GM12878 (cell line): Measurements from ENCODE around the gene MAML3. TPM values are rescaled to one million over a fixed set of nuclear protein-coding genes. Genes with fewer than 3 reads are reported as not detected.

Experiments used
- ATAC-seq: fragments of 200-7000 bp; cut with Tn5 transposase; 3 replicates; pipeline ENCODE4 v1.9.1; 2020; ENCODE audit warnings: mild to moderate bottlenecking, moderate library complexity
- BruUV-seq: library from RNA; stranded (reverse); fragments of 400-500 nt; replicated peaks from 2 replicates; lab custom pipeline; 2021; lab: Mats Ljungman, UMichigan
- CTCF ChIA-PET: fragments of 300-600 bp; sonication (Branson Sonifier 250); formaldehyde crosslinking; extraction: SDS; loops from one replicate; lab custom pipeline; 2021; ENCODE audit warnings: inconsistent platforms; lab: Yijun Ruan, JAX
- POLR2A ChIA-PET: fragments of 350-600 bp; formaldehyde crosslinking; extraction: SDS; loops from one replicate; lab custom pipeline; 2021; ENCODE audit warnings: inconsistent platforms; lab: Charles Lee
- RAD21 ChIA-PET: fragments of 300-600 bp; sonication (Branson Sonifier 250); formaldehyde crosslinking; loops from one replicate; lab custom pipeline; 2023; ENCODE audit warnings: antibody characterized with exemption; ENCODE audit not compliant: unreplicated experiment; lab: Charles Lee
- SMC1A ChIA-PET: fragments of 300-600 bp; sonication (Branson Sonifier 250); formaldehyde crosslinking; loops from one replicate; lab custom pipeline; 2023; ENCODE audit not compliant: unreplicated experiment, uncharacterized antibody; lab: Charles Lee
- DNase-seq: peaks from one replicate; pipeline ENCODE4 v3.0.0-alpha.2; 2011; ENCODE audit warnings: low read depth, low spot score
- FAIRE-seq: peaks from 3 replicates; lab custom pipeline; 2011; peaks lifted over from hg19 to GRCh38; lab: Jason Lieb, UNC
- H2AFZ ChIP-seq: 2 replicates; pipeline ENCODE4 v1.6.0; 2011; ENCODE audit warnings: low read depth, low read length, control low read depth; ENCODE audit not compliant: control insufficient read depth
- H3K27ac ChIP-seq: 2 replicates; pipeline ENCODE4 v1.5.1; 2011; ENCODE audit warnings: control low read depth; ENCODE audit not compliant: control insufficient read depth, insufficient read depth
- H3K27me3 ChIP-seq, 2 experiments: replicated peaks in 1 of 2; 2 replicates each; pipeline versions ENCODE4 v1.6.0 to v1.6.1; 2011; ENCODE audit warnings: low read length in 1 of 2; ENCODE audit not compliant: control insufficient read depth in 2 of 2, insufficient read depth in 2 of 2
- H3K36me3 ChIP-seq, 2 experiments: 2 replicates each; pipeline ENCODE4 v1.5.1; 2011; ENCODE audit warnings: low read length in 1 of 2; ENCODE audit not compliant: control insufficient read depth in 2 of 2, insufficient read depth in 2 of 2
- H3K4me1 ChIP-seq: 2 replicates; pipeline ENCODE4 v1.6.1; 2011; ENCODE audit warnings: mild to moderate bottlenecking, low read length, moderate library complexity, mixed read lengths; ENCODE audit not compliant: control insufficient read depth, insufficient read depth
- H3K4me2 ChIP-seq: 2 replicates; pipeline ENCODE4 v1.6.0; 2011; ENCODE audit warnings: control low read depth; ENCODE audit not compliant: control insufficient read depth, insufficient read depth
- H3K4me3 ChIP-seq: fragments of 200-600 bp; sonication (generic); 2 replicates; pipeline ENCODE4 v1.5.1; 2016
- H3K79me2 ChIP-seq: 2 replicates; pipeline ENCODE4 v1.6.0; 2011; ENCODE audit warnings: low read length; ENCODE audit not compliant: control insufficient read depth, insufficient read depth
- H3K9ac ChIP-seq: 2 replicates; pipeline ENCODE4 v1.8.0; 2011; ENCODE audit warnings: low read length, control low read depth, mixed read lengths; ENCODE audit not compliant: control insufficient read depth, insufficient read depth
- H3K9me3 ChIP-seq: replicated peaks from 3 replicates; pipeline ENCODE4 v1.5.1; 2011; ENCODE audit warnings: mild to moderate bottlenecking, low read length; ENCODE audit not compliant: control insufficient read depth, insufficient read depth
- H4K20me1 ChIP-seq: 2 replicates; pipeline ENCODE4 v1.6.0; 2011; ENCODE audit not compliant: control insufficient read depth, insufficient read depth
- BHLHE40 ChIP-seq, 2 experiments: fragments of 450-650 bp in 1 of 2; IDR thresholded peaks; 2 replicates each; pipeline ENCODE4 v1.6.1; 2011 to 2017; ENCODE audit warnings: low read depth in 2 of 2, borderline replicate concordance in 1 of 2, improper control_type of control experiment in 1 of 2, low read length in 1 of 2, mild to moderate bottlenecking in 1 of 2
- CBX5 ChIP-seq: sonication (generic); IDR thresholded peaks from 2 replicates; pipeline ENCODE4 v1.6.1; 2016; ENCODE audit warnings: low read depth, moderate library complexity, mild to moderate bottlenecking, inconsistent platforms
- CHD1 ChIP-seq: IDR thresholded peaks from 2 replicates; pipeline ENCODE4 v1.6.1; 2012; ENCODE audit warnings: low read depth, low read length, improper control_type of control experiment
- MEF2B ChIP-seq: fragments of 450-650 bp; IDR thresholded peaks from 2 replicates; pipeline ENCODE4 v1.6.1; 2018; ENCODE audit warnings: mild to moderate bottlenecking, moderate library complexity; ENCODE audit not compliant: partially characterized antibody, poor library complexity, severe bottlenecking
- MYC ChIP-seq: IDR thresholded peaks from 2 replicates; pipeline ENCODE4 v1.6.1; 2011; ENCODE audit warnings: mild to moderate bottlenecking, low read length, moderate library complexity, inconsistent platforms; ENCODE audit not compliant: insufficient read depth, insufficient replicate concordance, insufficient read length, severe bottlenecking
- NFYB ChIP-seq: IDR thresholded peaks from 2 replicates; pipeline ENCODE4 v1.6.1; 2011; ENCODE audit warnings: low read depth, mild to moderate bottlenecking, low read length, improper control_type of control experiment, moderate library complexity; ENCODE audit not compliant: insufficient read depth
- RCOR1 ChIP-seq: conservative IDR thresholded peaks from 2 replicates; pipeline ENCODE4 v1.6.1; 2012; ENCODE audit warnings: low read depth, low read length, improper control_type of control experiment
- SP1 ChIP-seq: IDR thresholded peaks from one replicate; pipeline ENCODE4 v1.6.1; 2011; ENCODE audit warnings: low read depth, low read length
- STAT1 ChIP-seq: fragments of 450-650 bp; conservative IDR thresholded peaks from 2 replicates; pipeline ENCODE4 v1.6.1; 2014; ENCODE audit warnings: antibody characterized with exemption, mild to moderate bottlenecking
- TAF1 ChIP-seq: IDR thresholded peaks from 2 replicates; pipeline ENCODE4 v1.6.1; 2011; ENCODE audit warnings: mild to moderate bottlenecking, low read depth, low read length, borderline replicate concordance
- TCF12 ChIP-seq: IDR thresholded peaks from 2 replicates; pipeline ENCODE4 v1.6.1; 2011; ENCODE audit warnings: low read depth, mild to moderate bottlenecking, low read length
- WGBS: methylation state at CpG from one replicate; pipeline ENCODE4 v1.1.6; 2016; ENCODE audit warnings: low lambda C conversion rate; ENCODE audit not compliant: insufficient replicate concordance, insufficient coverage; ENCODE audit errors: missing lambda C conversion rate; 5-methylcytosine and 5-hydroxymethylcytosine counted together
- in situ Hi-C: fragments of 300-500 bp; cut with MboI; formaldehyde crosslinking; loops from 9 replicates; pipeline ENCODE4 v1.14.3; 2018; ENCODE audit warnings: mixed read lengths
- intact Hi-C: fragments of 100-400 bp; cut with micrococcal nuclease; formaldehyde crosslinking; loops from one replicate; pipeline ENCODE4 v1.14.2; 2022; ENCODE audit not compliant: unreplicated experiment
- polyA plus RNA-seq, 11 experiments: library from polyadenylated mRNA; depleted of rRNA in 4 of 11; unstranded in 6 of 11; stranded (reverse) in 5 of 11; fragments of >200 nt; fragmentation: Nextera tagmentation in 4 of 11; fragmentation: Illumina TruSeq in 1 of 11; extraction: Ambion mirVana in 4 of 11; extraction: Trizol in 1 of 11; gene quantifications; 1 replicate in 1 of 11; 2 replicates in 10 of 11; pipeline versions ENCODE4 v1.2.1 to v1.2.3, GENCODE V29; 2011 to 2016; ENCODE audit warnings: inconsistent platforms in 2 of 11, missing spikeins in 2 of 11, low read depth in 1 of 11
- total RNA-seq, 4 experiments: library from RNA; depleted of rRNA in 3 of 4; stranded (reverse); fragments of >200 nt in 3 of 4; fragmentation: Illumina TruSeq in 1 of 4; extraction: Trizol in 1 of 4; gene quantifications; 2 replicates each; pipeline versions ENCODE4 v1.2.1 to v1.2.3, GENCODE V29; 2013 to 2021
- TF ChIP-seq, protein P1 (sequence below): IDR thresholded peaks from 2 replicates; pipeline ENCODE4 v1.6.1; 2012; ENCODE audit warnings: low read depth, low read length, improper control_type of control experiment
- TF ChIP-seq, protein P2 (sequence below): fragments of 450-650 bp; IDR thresholded peaks from 2 replicates; pipeline ENCODE4 v1.6.1; 2017; ENCODE audit warnings: mild to moderate bottlenecking, moderate library complexity

Gene MAML3
- total and polyA plus RNA-seq, 10 of the 15 experiments (the other 5 are each of a cell fraction or from before 2014, with no cell fraction given) = under 0.01 to 0.53 (median 0.06) TPM; not detected in 2

DNA sequence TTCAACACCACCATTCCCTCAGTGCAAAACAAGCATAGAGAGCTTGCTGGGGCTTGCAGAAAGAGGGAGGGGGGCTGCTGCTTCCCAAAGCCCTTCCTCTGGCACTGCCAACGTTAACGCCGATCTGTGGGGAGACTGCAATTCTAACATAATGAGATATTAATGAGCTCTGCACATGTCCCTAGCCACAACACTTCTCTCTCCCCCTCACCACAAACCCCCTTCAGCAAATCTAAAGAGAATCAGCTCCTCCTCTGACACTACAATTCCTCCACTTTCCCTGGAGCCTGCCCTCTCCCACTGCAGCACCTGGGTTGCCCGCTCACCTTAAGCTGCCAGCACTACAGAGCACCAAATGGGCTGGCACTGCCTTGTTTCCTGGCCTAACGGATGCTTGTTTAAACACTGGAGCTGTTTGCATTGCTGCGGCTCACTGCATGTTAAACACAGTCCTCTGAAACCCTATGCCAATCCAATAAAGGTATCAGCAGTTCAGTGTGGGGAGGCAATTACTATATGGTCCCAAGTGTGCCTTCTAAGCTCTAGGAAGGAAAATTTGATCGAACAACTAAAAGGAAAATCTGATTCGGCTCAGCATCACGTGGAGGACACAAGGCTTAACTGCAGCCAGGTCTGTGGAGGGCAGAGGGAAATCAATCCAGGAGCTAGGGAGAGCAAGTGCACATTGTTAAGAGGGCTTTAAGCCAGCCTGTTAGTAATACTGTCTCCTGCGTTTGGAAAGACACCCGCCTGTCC is 232.4 kb downstream of the MAML3 start:
- intact Hi-C loops (no loop called here), in situ Hi-C loops (no loop called here)
- no peak overlapping the region for H3K4me3 ChIP-seq
- H2AFZ ChIP-seq = no peak overlapping the region
- DNase-seq = no peak
- no peaks in the 10 kb centered on the region for H3K9me3 ChIP-seq
- ChIA-PET POLR2A (no interaction called here), CTCF (no interaction called here), RAD21 (no interaction called here), SMC1A (interaction anchor here (1.1 kb wide), 1 partner anchor 12 kb away, joined by 3 read pairs; no protein-coding TSS in a partner anchor)
- 34% methylated on average over 11 of the region's 11 CpGs for WGBS
- H3K4me2 ChIP-seq = no peak overlapping the region
- H3K79me2 ChIP-seq = no peaks in the 10 kb centered on the region
- no TSS peak for BruUV-seq
- H3K27me3 ChIP-seq = peaks cover 0 to 3% of the 10 kb centered on the region in 2 experiments; a peak in 3 of 4 replicates
- ATAC-seq = no peak
- no peak for FAIRE-seq
- H4K20me1 ChIP-seq = no peaks in the 10 kb centered on the region
- no peaks in the 10 kb centered on the region for H3K36me3 ChIP-seq
- H3K27ac ChIP-seq = no peak overlapping the region
- H3K9ac ChIP-seq = no peak overlapping the region
- TF ChIP-seq SP1 = no peak
- TF ChIP-seq, protein P1, sequence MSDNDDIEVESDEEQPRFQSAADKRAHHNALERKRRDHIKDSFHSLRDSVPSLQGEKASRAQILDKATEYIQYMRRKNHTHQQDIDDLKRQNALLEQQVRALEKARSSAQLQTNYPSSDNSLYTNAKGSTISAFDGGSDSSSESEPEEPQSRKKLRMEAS = no peak
- TF ChIP-seq NFYB = no peak
- TF ChIP-seq STAT1 = no peak
- no peak for TF ChIP-seq RCOR1
- TF ChIP-seq CHD1 = no peak
- no peak for TF ChIP-seq MEF2B
- TF ChIP-seq TCF12 = no peak
- TF ChIP-seq CBX5 = no peak
- no peak for TF ChIP-seq MYC
- TF ChIP-seq BHLHE40 (IDR thresholded peaks at IDR 0.05; ENCODE audit: borderline replicate concordance in 1 of 2, low read depth in 2 of 2, low read length in 1 of 2) = no peak
- TF ChIP-seq, protein P2, sequence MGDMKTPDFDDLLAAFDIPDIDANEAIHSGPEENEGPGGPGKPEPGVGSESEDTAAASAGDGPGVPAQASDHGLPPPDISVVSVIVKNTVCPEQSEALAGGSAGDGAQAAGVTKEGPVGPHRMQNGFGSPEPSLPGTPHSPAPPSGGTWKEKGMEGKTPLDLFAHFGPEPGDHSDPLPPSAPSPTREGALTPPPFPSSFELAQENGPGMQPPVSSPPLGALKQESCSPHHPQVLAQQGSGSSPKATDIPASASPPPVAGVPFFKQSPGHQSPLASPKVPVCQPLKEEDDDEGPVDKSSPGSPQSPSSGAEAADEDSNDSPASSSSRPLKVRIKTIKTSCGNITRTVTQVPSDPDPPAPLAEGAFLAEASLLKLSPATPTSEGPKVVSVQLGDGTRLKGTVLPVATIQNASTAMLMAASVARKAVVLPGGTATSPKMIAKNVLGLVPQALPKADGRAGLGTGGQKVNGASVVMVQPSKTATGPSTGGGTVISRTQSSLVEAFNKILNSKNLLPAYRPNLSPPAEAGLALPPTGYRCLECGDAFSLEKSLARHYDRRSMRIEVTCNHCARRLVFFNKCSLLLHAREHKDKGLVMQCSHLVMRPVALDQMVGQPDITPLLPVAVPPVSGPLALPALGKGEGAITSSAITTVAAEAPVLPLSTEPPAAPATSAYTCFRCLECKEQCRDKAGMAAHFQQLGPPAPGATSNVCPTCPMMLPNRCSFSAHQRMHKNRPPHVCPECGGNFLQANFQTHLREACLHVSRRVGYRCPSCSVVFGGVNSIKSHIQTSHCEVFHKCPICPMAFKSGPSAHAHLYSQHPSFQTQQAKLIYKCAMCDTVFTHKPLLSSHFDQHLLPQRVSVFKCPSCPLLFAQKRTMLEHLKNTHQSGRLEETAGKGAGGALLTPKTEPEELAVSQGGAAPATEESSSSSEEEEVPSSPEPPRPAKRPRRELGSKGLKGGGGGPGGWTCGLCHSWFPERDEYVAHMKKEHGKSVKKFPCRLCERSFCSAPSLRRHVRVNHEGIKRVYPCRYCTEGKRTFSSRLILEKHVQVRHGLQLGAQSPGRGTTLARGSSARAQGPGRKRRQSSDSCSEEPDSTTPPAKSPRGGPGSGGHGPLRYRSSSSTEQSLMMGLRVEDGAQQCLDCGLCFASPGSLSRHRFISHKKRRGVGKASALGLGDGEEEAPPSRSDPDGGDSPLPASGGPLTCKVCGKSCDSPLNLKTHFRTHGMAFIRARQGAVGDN = no peak
- no peak for TF ChIP-seq TAF1
- no peaks in the 10 kb centered on the region for H3K4me1 ChIP-seq
